IMR-90 (cell line): Measurements from ENCODE around the gene ST7. TPM values are rescaled to one million over a fixed set of nuclear protein-coding genes. Genes with fewer than 3 reads are reported as not detected.

Source experiments
- ATAC-seq: fragments of 200-7000 bp; cut with Tn5 transposase; 2 replicates; pipeline ENCODE4 v1.9.1; 2020; ENCODE audit warnings: low read depth, mild to moderate bottlenecking, moderate library complexity
- BruUV-seq: library from RNA; stranded (reverse); fragments of 400-500 nt; replicated peaks from 2 replicates; lab custom pipeline; 2021; lab: Mats Ljungman, UMichigan
- CTCF ChIA-PET: fragments of 300-600 bp; formaldehyde crosslinking; extraction: SDS; loops from one replicate; lab custom pipeline; 2021; ENCODE audit warnings: antibody characterized with exemption; lab: Yijun Ruan, JAX
- POLR2A ChIA-PET: fragments of 300-600 bp; sonication (Branson Sonifier 250); formaldehyde crosslinking; loops from one replicate; lab custom pipeline; 2022; ENCODE audit warnings: antibody characterized with exemption; ENCODE audit not compliant: unreplicated experiment; lab: Charles Lee
- DNase-seq: peaks from one replicate; pipeline ENCODE4 v3.0.0; 2013
- H2AFZ ChIP-seq: replicated peaks from 2 replicates; pipeline ENCODE3; 2013; ENCODE audit warnings: low read length, mild to moderate bottlenecking; ENCODE audit not compliant: poor library complexity
- H2AK5ac ChIP-seq: 2 replicates; pipeline ENCODE4 v1.6.1; 2013; ENCODE audit warnings: low read depth, low read length, inconsistent platforms
- H2AK9ac ChIP-seq: replicated peaks from 2 replicates; pipeline ENCODE3; 2013; ENCODE audit warnings: mild to moderate bottlenecking, low read depth, low read length, moderate library complexity; ENCODE audit not compliant: poor library complexity
- H2BK120ac ChIP-seq: 2 replicates; pipeline ENCODE4 v1.6.1; 2013; ENCODE audit warnings: low read depth, low read length, inconsistent platforms
- H2BK15ac ChIP-seq: 3 replicates; pipeline ENCODE4 v1.6.1; 2013; ENCODE audit warnings: low read depth, low read length, inconsistent platforms
- H2BK20ac ChIP-seq: 2 replicates; pipeline ENCODE4 v1.6.1; 2013; ENCODE audit warnings: low read depth, mild to moderate bottlenecking, inconsistent platforms, low read length, moderate library complexity
- H2BK5ac ChIP-seq: 2 replicates; pipeline ENCODE4 v1.6.1; 2013; ENCODE audit warnings: mild to moderate bottlenecking, low read depth, low read length, inconsistent platforms; ENCODE audit not compliant: poor library complexity, severe bottlenecking
- H3K14ac ChIP-seq: replicated peaks from 2 replicates; pipeline ENCODE4 v1.6.1; 2013; ENCODE audit warnings: low read depth, low read length, inconsistent platforms
- H3K18ac ChIP-seq: 2 replicates; pipeline ENCODE4 v1.6.1; 2013; ENCODE audit warnings: low read depth, low read length, control low read depth
- H3K23ac ChIP-seq: 2 replicates; pipeline ENCODE4 v1.6.1; 2013; ENCODE audit warnings: low read depth, low read length, inconsistent platforms
- H3K27ac ChIP-seq: 2 replicates; pipeline ENCODE4 v1.5.1; 2013; ENCODE audit warnings: mild to moderate bottlenecking, control low read depth, low read length; ENCODE audit not compliant: insufficient read depth
- H3K27me3 ChIP-seq: 2 replicates; pipeline ENCODE4 v1.6.1; 2013; ENCODE audit warnings: low read length; ENCODE audit not compliant: control insufficient read depth, insufficient read depth
- H3K36me3 ChIP-seq: 2 replicates; pipeline ENCODE4 v1.6.1; 2013; ENCODE audit warnings: low read length, mixed read lengths; ENCODE audit not compliant: control insufficient read depth, insufficient read depth
- H3K4ac ChIP-seq: 2 replicates; pipeline ENCODE4 v1.6.1; 2013; ENCODE audit warnings: low read depth, low read length, inconsistent platforms
- H3K4me1 ChIP-seq: 2 replicates; pipeline ENCODE4 v1.6.1; 2013; ENCODE audit warnings: low read length, mixed read lengths; ENCODE audit not compliant: control insufficient read depth, insufficient read depth
- H3K4me2 ChIP-seq: 2 replicates; pipeline ENCODE4 v1.6.1; 2013; ENCODE audit warnings: low read depth, mild to moderate bottlenecking, control low read depth, low read length, moderate library complexity
- H3K4me3 ChIP-seq: 2 replicates; pipeline ENCODE4 v1.5.1; 2013; ENCODE audit warnings: low read depth, mild to moderate bottlenecking, control low read depth, low read length, moderate library complexity; ENCODE audit not compliant: insufficient read depth
- H3K56ac ChIP-seq: 2 replicates; pipeline ENCODE4 v1.6.1; 2013; ENCODE audit warnings: low read length, inconsistent platforms; ENCODE audit not compliant: insufficient read depth; ENCODE audit errors: extremely low read depth
- H3K79me1 ChIP-seq, 2 experiments: 2 replicates each; pipeline ENCODE4 v1.6.1; 2013; ENCODE audit warnings: low read length in 2 of 2, inconsistent platforms in 1 of 2, low read depth in 1 of 2
- H3K9ac ChIP-seq: 2 replicates; pipeline ENCODE4 v1.6.1; 2013; ENCODE audit warnings: low read depth, low read length, control low read depth
- H3K9me1 ChIP-seq: 2 replicates; pipeline ENCODE4 v1.6.1; 2013; ENCODE audit warnings: low read length, inconsistent platforms; ENCODE audit not compliant: insufficient read depth
- H3K9me3 ChIP-seq: 2 replicates; pipeline ENCODE4 v1.6.1; 2013; ENCODE audit warnings: low read length; ENCODE audit not compliant: control insufficient read depth, insufficient read depth
- H4K20me1 ChIP-seq: 2 replicates; pipeline ENCODE4 v1.6.1; 2013; ENCODE audit warnings: low read length, inconsistent platforms; ENCODE audit not compliant: insufficient read depth
- H4K5ac ChIP-seq: 2 replicates; pipeline ENCODE4 v1.6.1; 2013; ENCODE audit warnings: mild to moderate bottlenecking, low read depth, low read length, control low read depth
- H4K8ac ChIP-seq, 2 experiments: 2 replicates each; pipeline ENCODE4 v1.6.1; 2013; ENCODE audit warnings: low read depth in 2 of 2, low read length in 2 of 2, control low read depth in 1 of 2, inconsistent platforms in 1 of 2
- H4K91ac ChIP-seq: 2 replicates; pipeline ENCODE4 v1.6.1; 2013; ENCODE audit warnings: low read depth, low read length, inconsistent platforms; ENCODE audit not compliant: insufficient read depth
- BHLHE40 ChIP-seq: fragments of 150-350 bp; IDR thresholded peaks from 2 replicates; pipeline ENCODE4 v1.6.1; 2016; ENCODE audit warnings: mild to moderate bottlenecking, low read depth, low read length
- CHD1 ChIP-seq: IDR thresholded peaks from 2 replicates; pipeline ENCODE4 v1.6.1; 2012; ENCODE audit warnings: low read depth, low read length, improper control_type of control experiment
- ELK1 ChIP-seq: fragments of 150-350 bp; IDR thresholded peaks from 2 replicates; pipeline ENCODE4 v1.6.1; 2016; ENCODE audit warnings: low read depth, mild to moderate bottlenecking, low read length, moderate library complexity, borderline replicate concordance
- FOS ChIP-seq: fragments of 150-350 bp; IDR thresholded peaks from 2 replicates; pipeline ENCODE4 v1.6.1; 2016; ENCODE audit warnings: low read depth, low read length
- MAFK ChIP-seq: IDR thresholded peaks from 2 replicates; pipeline ENCODE4 v1.6.1; 2012; ENCODE audit warnings: low read depth, low read length, improper control_type of control experiment
- MAZ ChIP-seq: IDR thresholded peaks from 2 replicates; pipeline ENCODE4 v1.6.1; 2012; ENCODE audit warnings: low read depth, mild to moderate bottlenecking, low read length, improper control_type of control experiment, moderate library complexity, borderline replicate concordance
- MXI1 ChIP-seq: IDR thresholded peaks from 2 replicates; pipeline ENCODE4 v1.6.1; 2012; ENCODE audit warnings: low read depth, mild to moderate bottlenecking, low read length, moderate library complexity, borderline replicate concordance
- NFE2L2 ChIP-seq: fragments of 150-350 bp; IDR thresholded peaks from 2 replicates; pipeline ENCODE4 v1.6.1; 2016; ENCODE audit warnings: low read depth, mild to moderate bottlenecking, low read length
- POLR2A ChIP-seq: IDR thresholded peaks from 2 replicates; pipeline ENCODE4 v1.6.1; 2012; ENCODE audit warnings: mild to moderate bottlenecking, low read depth, low read length
- RCOR1 ChIP-seq: IDR thresholded peaks from 2 replicates; pipeline ENCODE4 v1.6.1; 2012; ENCODE audit warnings: mild to moderate bottlenecking, low read length, improper control_type of control experiment; ENCODE audit not compliant: insufficient replicate concordance
- RFX5 ChIP-seq: IDR thresholded peaks from 2 replicates; pipeline ENCODE4 v1.8.0; 2012; ENCODE audit warnings: low read depth, mild to moderate bottlenecking, low read length, moderate library complexity
- SMC3 ChIP-seq: fragments of 150-350 bp; IDR thresholded peaks from 2 replicates; pipeline ENCODE4 v1.6.1; 2016; ENCODE audit warnings: low read depth, mild to moderate bottlenecking, antibody characterized with exemption, low read length, moderate library complexity
- USF2 ChIP-seq: fragments of 150-350 bp; IDR thresholded peaks from 2 replicates; pipeline ENCODE4 v1.6.1; 2017; ENCODE audit warnings: mild to moderate bottlenecking, antibody characterized with exemption, low read length, low read depth
- WGBS, 2 experiments: methylation state at CpG; one replicate each; pipeline versions ENCODE4 v1.1.5 to v1.1.7; 2013; ENCODE audit warnings: missing lambda C conversion rate in 2 of 2; ENCODE audit not compliant: insufficient read length in 1 of 2; ENCODE audit errors: extremely low coverage in 2 of 2; 5-methylcytosine and 5-hydroxymethylcytosine counted together
- dilution Hi-C: fragments of 300-500 bp; cut with HindIII; formaldehyde crosslinking; loops from one replicate; pipeline ENCODE4 v1.14.3; 2018; ENCODE audit warnings: low sequenced_read_pairs; ENCODE audit not compliant: unreplicated experiment
- in situ Hi-C: fragments of 300-500 bp; cut with MboI; formaldehyde crosslinking; loops from 3 replicates; pipeline ENCODE4 v1.14.3; 2019; ENCODE audit warnings: low sequenced_read_pairs, inconsistent platforms, mixed read lengths
- intact Hi-C: fragments of 100-400 bp; cut with micrococcal nuclease; formaldehyde crosslinking; loops from 2 replicates; pipeline ENCODE4 v1.10.0; 2022
- polyA plus RNA-seq, 3 experiments: library from polyadenylated mRNA; depleted of rRNA; stranded (reverse); fragments of >200 nt; gene quantifications; 2 replicates each; pipeline ENCODE4 v1.2.3, GENCODE V29; 2012; ENCODE audit warnings: low replicate concordance in 1 of 3
- total RNA-seq: library from RNA; depleted of rRNA; stranded (reverse); fragments of >200 nt; gene quantifications from 2 replicates; pipeline ENCODE4 v1.2.3, GENCODE V29; 2012

ST7 gene
- total and polyA plus RNA-seq, 2 of the 4 experiments (the other 2 are of a cell fraction), result 18.6 to 26.0 TPM

- POLR2A ChIA-PET, result no interaction called here
- BruUV-seq, result no TSS peak
These were observed 138.4 kb downstream of the ST7 start for GRCh38 chr7:117091721-117092120.

More at GRCh38 chr7:117091721-117092120, 138.4 kb downstream of the ST7 start:
- in situ Hi-C loops (no loop called here), dilution Hi-C loops (no loop called here), intact Hi-C loops (no loop called here)
- peak overlapping the region; percentile 69; the same call in 1 of the 2 replicates for H3K14ac ChIP-seq
- DNase-seq (no peak), ATAC-seq (no peak)
- no peak overlapping the region for H4K91ac ChIP-seq
- H3K4ac ChIP-seq, result no peak overlapping the region
- no peak overlapping the region for H2BK20ac ChIP-seq
- H3K27me3 ChIP-seq, result no peaks in the 10 kb centered on the region
- H4K5ac ChIP-seq, result no peak overlapping the region
- no peak overlapping the region for H2AFZ ChIP-seq
- H4K8ac ChIP-seq, result no peak overlapping the region
- WGBS, 2 experiments, result no CpG with 5 or more reads among the region's 3 CpGs
- H3K36me3 ChIP-seq, result no peaks in the 10 kb centered on the region
- CTCF ChIA-PET, result no interaction called here
- peak overlapping the region; percentile 61; the same call in 1 of the 2 replicates for H3K18ac ChIP-seq
- H3K9me3 ChIP-seq, result no peaks in the 10 kb centered on the region
- H3K79me1 ChIP-seq, result peaks cover 31 to 36% of the 10 kb centered on the region in 2 experiments
- H3K56ac ChIP-seq, result no peak overlapping the region
- no peak overlapping the region for H2BK5ac ChIP-seq
- no peak overlapping the region for H3K23ac ChIP-seq
- no peak overlapping the region; the same call in 1 of the 2 replicates for H2AK5ac ChIP-seq
- H3K27ac ChIP-seq, result no peak overlapping the region
- no peaks in the 10 kb centered on the region for H4K20me1 ChIP-seq
- TF ChIP-seq POLR2A (no peak), BHLHE40 (no peak), MXI1 (no peak), NFE2L2 (no peak), CHD1 (no peak), RCOR1 (no peak), MAFK (no peak), MAZ (no peak), ELK1 (no peak), SMC3 (no peak), RFX5 (no peak), USF2 (no peak), FOS (no peak)
- H2AK9ac ChIP-seq, result no peak overlapping the region
- no peak overlapping the region for H3K4me2 ChIP-seq
- peaks cover 10% of the 10 kb centered on the region; the same call in 1 of the 2 replicates for H3K9me1 ChIP-seq
- no peak overlapping the region for H3K9ac ChIP-seq
- H3K4me1 ChIP-seq, result peaks cover 3% of the 10 kb centered on the region; the same call in 1 of the 2 replicates
- no peak overlapping the region for H3K4me3 ChIP-seq
- H2BK120ac ChIP-seq, result no peak overlapping the region
- no peak overlapping the region for H2BK15ac ChIP-seq
